Upper lobe of left lung (tissue), 6 donors: ENCODE results near the gene BMP7. TPM values are rescaled to one million over a fixed set of nuclear protein-coding genes. Genes with fewer than 3 reads are reported as not detected.
A peak's percentile ranks its signal among the peaks of the same experiment; 100 is the strongest.

Source experiments
- ATAC-seq, 2 donors: fragments of 200-7000 bp; cut with Tn5 transposase; one replicate each; pipeline ENCODE4 v1.9.1; 2022; ENCODE audit warnings: mild to moderate bottlenecking in 2 of 2, moderate library complexity in 2 of 2; ENCODE audit not compliant: low FRiP score in 2 of 2
- DNase-seq, 2 donors: peaks; one replicate each; pipeline ENCODE4 v3.0.0-alpha.2; 2019 to 2020
- H3K27ac ChIP-seq, 4 donors: fragments of 200-600 bp; sonication (generic); one replicate each; pipeline ENCODE4 v1.5.1; 2016 to 2019
- H3K27me3 ChIP-seq, 4 donors: fragments of 200-600 bp; sonication (generic); one replicate each; pipeline ENCODE4 v1.5.1; 2017 to 2019
- H3K36me3 ChIP-seq, 4 donors: fragments of 200-600 bp; sonication (generic); one replicate each; pipeline ENCODE4 v1.5.1; 2016 to 2019
- H3K4me1 ChIP-seq, 4 donors: fragments of 200-600 bp; sonication (generic); one replicate each; pipeline ENCODE4 v1.5.1; 2018 to 2019
- H3K4me3 ChIP-seq, 4 donors: fragments of 200-600 bp; sonication (generic); one replicate each; pipeline ENCODE4 v1.5.1; 2017 to 2019; ENCODE audit warnings: mild to moderate bottlenecking in 2 of 4, moderate library complexity in 1 of 4
- H3K9me3 ChIP-seq, 4 donors: fragments of 200-600 bp; sonication (generic); one replicate each; pipeline ENCODE4 v1.5.1; 2018 to 2019
- EP300 ChIP-seq, 4 donors: sonication (generic); formaldehyde crosslinking; IDR thresholded peaks; one replicate each; pipeline ENCODE4 v1.5.1; 2017; ENCODE audit warnings: antibody characterized with exemption in 4 of 4, control low read depth in 2 of 4
- POLR2A ChIP-seq, 4 donors: fragments of 450-650 bp; IDR thresholded peaks; one replicate each; pipeline ENCODE4 v1.5.1; 2016 to 2017; ENCODE audit warnings: antibody characterized with exemption in 4 of 4, mild to moderate bottlenecking in 2 of 4
- POLR2AphosphoS5 ChIP-seq, 2 donors: sonication (generic); formaldehyde crosslinking; IDR thresholded peaks; one replicate each; pipeline ENCODE4 v1.5.1; 2017; ENCODE audit warnings: antibody characterized with exemption in 2 of 2
- WGBS, 2 donors: methylation state at CpG; one replicate each; pipeline ENCODE4 v1.1.5; 2017 to 2018; 5-methylcytosine and 5-hydroxymethylcytosine counted together
- total RNA-seq, 6 donors: library from RNA; depleted of rRNA in 4 of 6; stranded (reverse); fragments of >200 nt in 4 of 6; gene quantifications; one replicate each; pipeline versions ENCODE4 v1.1.0 to v1.2.1, GENCODE V29; 2016 to 2021
- TF ChIP-seq, protein P1 (sequence below), 6 experiments: fragments of 450-650 bp in 4 of 6; fragments of 200-600 bp in 2 of 6; sonication (generic) in 2 of 6; IDR thresholded peaks; one replicate each; pipeline ENCODE4 v1.5.1; 2016 to 2019; ENCODE audit warnings: antibody characterized with exemption in 6 of 6
- donor health status: DM: no; HTN: no; CAD: no; lungs with moderate emphysema.
- donor health status: DM: no; HTN: yes; CAD: no; lungs with severe emphysema.

Gene BMP7
- total RNA-seq, 6 donors from 2014 or later, result 0.30 to 4.0 (median 2.6) TPM; not detected in 1

GRCh38 chr20:57250607-57251343, 15.7 kb downstream of the BMP7 start:
- DNase-seq (peak in 1 of 2 donors; percentile 52), ATAC-seq (no peak)
- H3K9me3 ChIP-seq, result no peaks in the 10 kb centered on the region
- TF ChIP-seq POLR2AphosphoS5 (IDR thresholded peaks at IDR 0.05) (no peak), EP300 (IDR thresholded peaks at IDR 0.05) (no peak), POLR2A (IDR thresholded peaks at IDR 0.05) (no peak)
- TF ChIP-seq, protein P1, sequence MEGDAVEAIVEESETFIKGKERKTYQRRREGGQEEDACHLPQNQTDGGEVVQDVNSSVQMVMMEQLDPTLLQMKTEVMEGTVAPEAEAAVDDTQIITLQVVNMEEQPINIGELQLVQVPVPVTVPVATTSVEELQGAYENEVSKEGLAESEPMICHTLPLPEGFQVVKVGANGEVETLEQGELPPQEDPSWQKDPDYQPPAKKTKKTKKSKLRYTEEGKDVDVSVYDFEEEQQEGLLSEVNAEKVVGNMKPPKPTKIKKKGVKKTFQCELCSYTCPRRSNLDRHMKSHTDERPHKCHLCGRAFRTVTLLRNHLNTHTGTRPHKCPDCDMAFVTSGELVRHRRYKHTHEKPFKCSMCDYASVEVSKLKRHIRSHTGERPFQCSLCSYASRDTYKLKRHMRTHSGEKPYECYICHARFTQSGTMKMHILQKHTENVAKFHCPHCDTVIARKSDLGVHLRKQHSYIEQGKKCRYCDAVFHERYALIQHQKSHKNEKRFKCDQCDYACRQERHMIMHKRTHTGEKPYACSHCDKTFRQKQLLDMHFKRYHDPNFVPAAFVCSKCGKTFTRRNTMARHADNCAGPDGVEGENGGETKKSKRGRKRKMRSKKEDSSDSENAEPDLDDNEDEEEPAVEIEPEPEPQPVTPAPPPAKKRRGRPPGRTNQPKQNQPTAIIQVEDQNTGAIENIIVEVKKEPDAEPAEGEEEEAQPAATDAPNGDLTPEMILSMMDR (IDR thresholded peaks at IDR 0.05), result no peak
- 44 to 48% methylated on average over 9 to 13 of the region's 15 CpGs for WGBS, 2 donors
- no peaks in the 10 kb centered on the region for H3K36me3 ChIP-seq
- no peaks in the 10 kb centered on the region for H3K4me1 ChIP-seq
- H3K4me3 ChIP-seq, result no peak overlapping the region
- no peaks in the 10 kb centered on the region for H3K27me3 ChIP-seq
- no peak overlapping the region for H3K27ac ChIP-seq

DNA sequence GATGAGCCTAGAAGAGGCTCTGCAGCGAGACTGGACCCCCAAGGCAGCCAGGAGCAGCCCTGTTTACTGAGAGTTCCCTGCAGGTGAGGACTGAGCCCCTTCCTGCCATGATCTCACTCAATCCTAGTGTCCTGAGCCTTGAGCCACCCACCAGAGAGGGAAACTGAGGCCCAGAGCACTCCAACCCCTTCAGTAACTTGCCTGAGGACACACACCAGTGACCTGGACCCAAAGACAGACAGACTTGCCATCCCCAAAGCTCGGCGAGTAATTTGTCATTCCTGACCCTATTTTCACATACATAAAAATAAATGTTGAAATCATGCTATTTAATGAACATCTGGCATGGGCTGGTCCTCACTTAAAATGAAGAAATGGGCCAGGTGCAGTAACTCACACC, 16.7 kb downstream of the BMP7 start:
- no peak for ATAC-seq

DNA sequence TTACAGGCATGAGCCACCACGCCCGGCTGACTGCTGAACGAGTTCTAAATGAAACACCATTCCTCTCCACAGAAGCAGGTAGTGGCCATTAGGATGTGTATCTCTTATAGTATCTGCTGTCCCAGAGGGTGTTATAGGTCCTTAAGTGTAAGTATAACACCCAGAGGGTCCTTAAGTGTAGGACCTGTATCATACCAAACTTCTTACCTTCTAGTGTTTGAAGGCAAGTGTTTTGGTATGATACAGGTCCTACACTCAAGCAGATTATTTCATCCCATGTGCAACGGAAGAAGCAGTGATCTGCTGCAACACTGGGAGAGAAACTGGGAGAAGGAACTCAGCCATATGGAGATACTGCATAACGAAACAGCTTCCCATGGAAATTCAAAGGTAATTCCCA, 17.4 kb downstream of the BMP7 start:
- 77 to 90% methylated on average over 5 of the region's 5 CpGs for WGBS, 2 donors
- TF ChIP-seq POLR2A (IDR thresholded peaks at IDR 0.05), result no peak
- TF ChIP-seq, protein P1 (IDR thresholded peaks at IDR 0.05), result no peak
- no peak for TF ChIP-seq EP300 (IDR thresholded peaks at IDR 0.05)
- TF ChIP-seq POLR2AphosphoS5 (IDR thresholded peaks at IDR 0.05), result no peak
- no peak overlapping the region for H3K27ac ChIP-seq
- ATAC-seq (no peak), DNase-seq (no peak)
- no peaks in the 10 kb centered on the region for H3K4me1 ChIP-seq
- H3K27me3 ChIP-seq, result no peaks in the 10 kb centered on the region
- no peak overlapping the region for H3K4me3 ChIP-seq
- no peaks in the 10 kb centered on the region for H3K9me3 ChIP-seq
- no peaks in the 10 kb centered on the region for H3K36me3 ChIP-seq

More for the DNA sequence above, 16.7 kb downstream of the BMP7 start:
- DNase-seq, result no peak
- Histone ChIP-seq H3K4me3 (no peak overlapping the region), H3K27ac (no peak overlapping the region), H3K27me3 (no peaks in the 10 kb centered on the region), H3K4me1 (no peaks in the 10 kb centered on the region), H3K9me3 (no peaks in the 10 kb centered on the region), H3K36me3 (no peaks in the 10 kb centered on the region)
- 86 to 89% methylated on average over 3 of the region's 3 CpGs for WGBS, 2 donors
- TF ChIP-seq EP300 (IDR thresholded peaks at IDR 0.05), result no peak
- TF ChIP-seq POLR2AphosphoS5 (IDR thresholded peaks at IDR 0.05), result no peak
- no peak for TF ChIP-seq POLR2A (IDR thresholded peaks at IDR 0.05)
- TF ChIP-seq, protein P1 (IDR thresholded peaks at IDR 0.05), result no peak

- no peak for ATAC-seq
- WGBS, 2 donors, result 66 to 71% methylated on average over 4 of the region's 4 CpGs
- TF ChIP-seq EP300 (IDR thresholded peaks at IDR 0.05), result no peak
- no peak for TF ChIP-seq POLR2A (IDR thresholded peaks at IDR 0.05)
- no peak for TF ChIP-seq POLR2AphosphoS5 (IDR thresholded peaks at IDR 0.05)
- TF ChIP-seq, protein P1 (IDR thresholded peaks at IDR 0.05), result no peak
Measured at GRCh38 chr20:57248132-57248797, 18.2 kb downstream of the BMP7 start.

More at GRCh38 chr20:57248132-57248797, 18.2 kb downstream of the BMP7 start:
- Histone ChIP-seq H3K27ac (no peak overlapping the region), H3K4me3 (no peak overlapping the region), H3K9me3 (no peaks in the 10 kb centered on the region), H3K36me3 (no peaks in the 10 kb centered on the region), H3K4me1 (no peaks in the 10 kb centered on the region), H3K27me3 (no peaks in the 10 kb centered on the region)
- no peak for DNase-seq
